H7 (cell line): ENCODE measurements around the gene PLEKHA3. TPM values are rescaled to one million over a fixed set of nuclear protein-coding genes. Genes with fewer than 3 reads are reported as not detected.

Experiments used
- total RNA-seq: library from RNA; depleted of rRNA; stranded (reverse); fragments of >200 nt; shearing (Covaris generic); gene quantifications from 2 replicates; pipeline ENCODE4 v1.2.3, GENCODE V29; 2014; rRNA removed

Gene PLEKHA3
- total RNA-seq, 1 experiment from 2014 or later, result 2.9 TPM

Other genes with a start within 250 kb of the PLEKHA3 start
- 67.2 and 81.3 TPM in 2 replicates for gene PRKRA, start 29.3 kb upstream of the PLEKHA3 start, total RNA-seq
- gene PJVK, start 29.1 kb upstream of the PLEKHA3 start, total RNA-seq, result 0.63 and 1.2 TPM in 2 replicates
- 5.2 and 9.8 TPM in 2 replicates for gene FKBP7, start 1.9 kb upstream of the PLEKHA3 start, total RNA-seq